Measurements from ENCODE around the gene PRKCZ.

PRKCZ gene

GRCh38 chr1:2208309-2209239 is 158.4 kb downstream of the PRKCZ start:
- Histone ChIP-seq H3K36me3 (ENCODE audit: insufficient read depth, insufficient read length, low read length) (no peaks in the 10 kb centered on the region), H3K9me3 (ENCODE audit: insufficient read depth, low read length) (no peaks in the 10 kb centered on the region), H3K9ac (ENCODE audit: insufficient read length, low read depth) (no peak overlapping the region), H3K27me3 (ENCODE audit: insufficient read depth, insufficient read length) (peaks cover 10% of the 10 kb centered on the region), H3K4me1 (ENCODE audit: insufficient read depth, insufficient read length) (peaks cover 31% of the 10 kb centered on the region), H3K4me3 (ENCODE audit: insufficient read length, low read depth) (no peak overlapping the region)
- DNase-seq (ENCODE audit: low read depth, low spot score): no peak
- TF ChIP-seq ZNF274 (IDR thresholded peaks at IDR 0.05; ENCODE audit: low read depth, low read length) (no peak), SUZ12 (IDR thresholded peaks at IDR 0.05; ENCODE audit: extremely low read depth, insufficient read depth, insufficient read length) (no peak), YY1 (IDR thresholded peaks at IDR 0.05; ENCODE audit: insufficient read depth, insufficient read length) (no peak)

GRCh38 chr1:2209400-2210083 is 159.3 kb downstream of the PRKCZ start:
- TF ChIP-seq SUZ12 (IDR thresholded peaks at IDR 0.05; ENCODE audit: extremely low read depth, insufficient read depth, insufficient read length): no peak
- no peak for TF ChIP-seq ZNF274 (IDR thresholded peaks at IDR 0.05; ENCODE audit: low read depth, low read length)
- no peak for TF ChIP-seq YY1 (IDR thresholded peaks at IDR 0.05; ENCODE audit: insufficient read depth, insufficient read length)
- H3K4me1 ChIP-seq (ENCODE audit: insufficient read depth, insufficient read length): peaks cover 35% of the 10 kb centered on the region
- H3K9me3 ChIP-seq (ENCODE audit: insufficient read depth, low read length): no peaks in the 10 kb centered on the region
- H3K36me3 ChIP-seq (ENCODE audit: insufficient read depth, insufficient read length, low read length): no peaks in the 10 kb centered on the region
- DNase-seq (ENCODE audit: low read depth, low spot score): no peak
- H3K9ac ChIP-seq (ENCODE audit: insufficient read length, low read depth): no peak overlapping the region
- H3K27me3 ChIP-seq (ENCODE audit: insufficient read depth, insufficient read length): peaks cover 10% of the 10 kb centered on the region
- no peak overlapping the region for H3K4me3 ChIP-seq (ENCODE audit: insufficient read length, low read depth)

GRCh38 chr1:2210084-2210653 is 160.0 kb downstream of the PRKCZ start:
- H3K9ac ChIP-seq (ENCODE audit: insufficient read length, low read depth): no peak overlapping the region
- H3K4me1 ChIP-seq (ENCODE audit: insufficient read depth, insufficient read length): peaks cover 38% of the 10 kb centered on the region
- H3K27me3 ChIP-seq (ENCODE audit: insufficient read depth, insufficient read length): peaks cover 10% of the 10 kb centered on the region
- no peaks in the 10 kb centered on the region for H3K9me3 ChIP-seq (ENCODE audit: insufficient read depth, low read length)
- H3K36me3 ChIP-seq (ENCODE audit: insufficient read depth, insufficient read length, low read length): no peaks in the 10 kb centered on the region
- DNase-seq (ENCODE audit: low read depth, low spot score): no peak
- H3K4me3 ChIP-seq (ENCODE audit: insufficient read length, low read depth): no peak overlapping the region
- TF ChIP-seq ZNF274 (IDR thresholded peaks at IDR 0.05; ENCODE audit: low read depth, low read length): no peak
- TF ChIP-seq SUZ12 (IDR thresholded peaks at IDR 0.05; ENCODE audit: extremely low read depth, insufficient read depth, insufficient read length): no peak
- TF ChIP-seq YY1 (IDR thresholded peaks at IDR 0.05; ENCODE audit: insufficient read depth, insufficient read length): no peak

GRCh38 chr1:2210786-2211185 is 160.6 kb downstream of the PRKCZ start:
- H3K4me3 ChIP-seq (ENCODE audit: insufficient read length, low read depth): no peak overlapping the region
- H3K9me3 ChIP-seq (ENCODE audit: insufficient read depth, low read length): no peaks in the 10 kb centered on the region
- peaks cover 36% of the 10 kb centered on the region for H3K4me1 ChIP-seq (ENCODE audit: insufficient read depth, insufficient read length)
- DNase-seq (ENCODE audit: low read depth, low spot score): no peak
- no peaks in the 10 kb centered on the region for H3K36me3 ChIP-seq (ENCODE audit: insufficient read depth, insufficient read length, low read length)
- TF ChIP-seq ZNF274 (IDR thresholded peaks at IDR 0.05; ENCODE audit: low read depth, low read length) (no peak), YY1 (IDR thresholded peaks at IDR 0.05; ENCODE audit: insufficient read depth, insufficient read length) (no peak), SUZ12 (IDR thresholded peaks at IDR 0.05; ENCODE audit: extremely low read depth, insufficient read depth, insufficient read length) (no peak)
- H3K9ac ChIP-seq (ENCODE audit: insufficient read length, low read depth): no peak overlapping the region
- peaks cover 6% of the 10 kb centered on the region for H3K27me3 ChIP-seq (ENCODE audit: insufficient read depth, insufficient read length)

GRCh38 chr1:2212274-2212531 is 162.0 kb downstream of the PRKCZ start:
- TF ChIP-seq ZNF274 (IDR thresholded peaks at IDR 0.05; ENCODE audit: low read depth, low read length) (no peak), SUZ12 (IDR thresholded peaks at IDR 0.05; ENCODE audit: extremely low read depth, insufficient read depth, insufficient read length) (no peak), YY1 (IDR thresholded peaks at IDR 0.05; ENCODE audit: insufficient read depth, insufficient read length) (no peak)
- no peaks in the 10 kb centered on the region for H3K36me3 ChIP-seq (ENCODE audit: insufficient read depth, insufficient read length, low read length)
- H3K27me3 ChIP-seq (ENCODE audit: insufficient read depth, insufficient read length): no peaks in the 10 kb centered on the region
- peak overlapping the region; percentile 8 for H3K4me3 ChIP-seq (ENCODE audit: insufficient read length, low read depth)
- H3K9ac ChIP-seq (ENCODE audit: insufficient read length, low read depth): peak overlapping the region; percentile 74
- no peak for DNase-seq (ENCODE audit: low read depth, low spot score)
- H3K4me1 ChIP-seq (ENCODE audit: insufficient read depth, insufficient read length): peaks cover 29% of the 10 kb centered on the region
- no peaks in the 10 kb centered on the region for H3K9me3 ChIP-seq (ENCODE audit: insufficient read depth, low read length)

- peak overlapping the region; percentile 79 for H3K9ac ChIP-seq (ENCODE audit: insufficient read length, low read depth)
- peaks cover 24% of the 10 kb centered on the region for H3K4me1 ChIP-seq (ENCODE audit: insufficient read depth, insufficient read length)
- no peaks in the 10 kb centered on the region for H3K9me3 ChIP-seq (ENCODE audit: insufficient read depth, low read length)
- peak overlapping the region; percentile 30 for H3K4me3 ChIP-seq (ENCODE audit: insufficient read length, low read depth)
- no peaks in the 10 kb centered on the region for H3K36me3 ChIP-seq (ENCODE audit: insufficient read depth, insufficient read length, low read length)
- peak; percentile 84 for DNase-seq (ENCODE audit: low read depth, low spot score)
- TF ChIP-seq SUZ12 (IDR thresholded peaks at IDR 0.05; ENCODE audit: extremely low read depth, insufficient read depth, insufficient read length) (no peak), ZNF274 (IDR thresholded peaks at IDR 0.05; ENCODE audit: low read depth, low read length) (no peak), YY1 (IDR thresholded peaks at IDR 0.05; ENCODE audit: insufficient read depth, insufficient read length) (no peak)
- no peaks in the 10 kb centered on the region for H3K27me3 ChIP-seq (ENCODE audit: insufficient read depth, insufficient read length)
Observed at GRCh38 chr1:2212532-2213491, 162.6 kb downstream of the PRKCZ start.

Data from NT2/D1 (cell line).